Nephron (organoid): ENCODE measurements around the gene ARHGAP18.

ENCODE experiments used
- H3K27ac Mint-ChIP-seq, 3 experiments: 2 replicates each; pipeline ENCODE4 v1.8.0; 2020; ENCODE audit warnings: mixed read lengths in 3 of 3, mild to moderate bottlenecking in 2 of 3, moderate library complexity in 1 of 3
- H3K27me3 Mint-ChIP-seq: 2 replicates; pipeline ENCODE4 v1.8.0; 2021; ENCODE audit warnings: low read depth, mild to moderate bottlenecking, moderate library complexity, mixed read lengths
- H3K36me3 Mint-ChIP-seq: 2 replicates; pipeline ENCODE4 v1.8.0; 2020; ENCODE audit warnings: low read depth, mixed read lengths
- H3K4me1 Mint-ChIP-seq: 2 replicates; pipeline ENCODE4 v1.8.0; 2020; ENCODE audit warnings: mixed read lengths
- H3K4me3 Mint-ChIP-seq, 3 experiments: 2 replicates each; pipeline ENCODE4 v1.8.0; 2020; ENCODE audit warnings: mild to moderate bottlenecking in 3 of 3, mixed read lengths in 3 of 3, moderate library complexity in 2 of 3
- H3K9me3 Mint-ChIP-seq: 2 replicates; pipeline ENCODE4 v1.8.0; 2020; ENCODE audit warnings: mixed read lengths
- TF ChIP-seq, protein P1 (sequence below), 3 experiments: fragments of 200-600 bp; sonication (generic); IDR thresholded peaks; one replicate each; pipeline ENCODE4 v1.5.0; 2021; ENCODE audit warnings: antibody characterized with exemption in 3 of 3; ENCODE audit not compliant: unreplicated experiment in 3 of 3

The ARHGAP18 gene

GRCh38 chr6:129709769-129710449, at the start of gene ARHGAP18:
TSS of gene ARHGAP18 (minus strand) at chr6:129710177. CDS start at chr6:129710136, 41 bp downstream.
- H3K27me3 Mint-ChIP-seq, result no peaks in the 10 kb centered on the region
- no peaks in the 10 kb centered on the region for H3K9me3 Mint-ChIP-seq
- TF ChIP-seq, protein P1, sequence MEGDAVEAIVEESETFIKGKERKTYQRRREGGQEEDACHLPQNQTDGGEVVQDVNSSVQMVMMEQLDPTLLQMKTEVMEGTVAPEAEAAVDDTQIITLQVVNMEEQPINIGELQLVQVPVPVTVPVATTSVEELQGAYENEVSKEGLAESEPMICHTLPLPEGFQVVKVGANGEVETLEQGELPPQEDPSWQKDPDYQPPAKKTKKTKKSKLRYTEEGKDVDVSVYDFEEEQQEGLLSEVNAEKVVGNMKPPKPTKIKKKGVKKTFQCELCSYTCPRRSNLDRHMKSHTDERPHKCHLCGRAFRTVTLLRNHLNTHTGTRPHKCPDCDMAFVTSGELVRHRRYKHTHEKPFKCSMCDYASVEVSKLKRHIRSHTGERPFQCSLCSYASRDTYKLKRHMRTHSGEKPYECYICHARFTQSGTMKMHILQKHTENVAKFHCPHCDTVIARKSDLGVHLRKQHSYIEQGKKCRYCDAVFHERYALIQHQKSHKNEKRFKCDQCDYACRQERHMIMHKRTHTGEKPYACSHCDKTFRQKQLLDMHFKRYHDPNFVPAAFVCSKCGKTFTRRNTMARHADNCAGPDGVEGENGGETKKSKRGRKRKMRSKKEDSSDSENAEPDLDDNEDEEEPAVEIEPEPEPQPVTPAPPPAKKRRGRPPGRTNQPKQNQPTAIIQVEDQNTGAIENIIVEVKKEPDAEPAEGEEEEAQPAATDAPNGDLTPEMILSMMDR (IDR thresholded peaks at IDR 0.05; ENCODE audit: unreplicated experiment in 3 of 3), result no peak
- peak within 1 kb of the TSS; percentile 86 to 97 (median 93) for H3K27ac Mint-ChIP-seq
- H3K4me1 Mint-ChIP-seq, result peaks cover 32% of the 10 kb centered on the region
- H3K36me3 Mint-ChIP-seq, result peaks cover 3% of the 10 kb centered on the region
- H3K4me3 Mint-ChIP-seq, result peak within 1 kb of the TSS; percentile 95 to 96 (median 95)

DNA sequence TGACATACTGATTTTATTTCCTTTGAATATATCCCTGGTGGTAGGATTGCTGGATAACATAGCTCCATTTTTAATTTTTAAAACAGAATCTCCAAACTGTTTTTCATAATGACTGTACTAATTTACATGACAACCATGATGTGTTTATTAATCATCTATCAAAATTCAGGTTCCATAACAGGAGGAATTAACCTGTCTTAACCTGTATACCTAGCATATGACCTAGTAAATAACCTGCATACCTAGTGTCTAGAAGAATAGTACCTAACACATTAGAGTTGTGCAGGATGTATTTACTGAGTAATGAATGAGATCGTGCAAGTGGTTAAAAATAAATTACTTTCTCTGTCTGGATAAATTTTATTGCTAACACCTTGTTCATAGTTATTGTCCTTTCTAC, 45.8 kb upstream of the ARHGAP18 start:
- H3K27ac Mint-ChIP-seq, result no peak overlapping the region
- H3K27me3 Mint-ChIP-seq, result no peaks in the 10 kb centered on the region
- H3K4me3 Mint-ChIP-seq, result no peak overlapping the region
- H3K9me3 Mint-ChIP-seq, result no peaks in the 10 kb centered on the region
- H3K36me3 Mint-ChIP-seq, result no peaks in the 10 kb centered on the region
- peaks cover 24% of the 10 kb centered on the region for H3K4me1 Mint-ChIP-seq
- TF ChIP-seq, protein P1 (IDR thresholded peaks at IDR 0.05; ENCODE audit: unreplicated experiment in 3 of 3), result no peak

- Mint-ChIP-seq H3K4me3 (no peak overlapping the region), H3K4me1 (peaks cover 28% of the 10 kb centered on the region)
These were observed 44.8 kb upstream of the ARHGAP18 start for GRCh38 chr6:129754750-129755149.

DNA sequence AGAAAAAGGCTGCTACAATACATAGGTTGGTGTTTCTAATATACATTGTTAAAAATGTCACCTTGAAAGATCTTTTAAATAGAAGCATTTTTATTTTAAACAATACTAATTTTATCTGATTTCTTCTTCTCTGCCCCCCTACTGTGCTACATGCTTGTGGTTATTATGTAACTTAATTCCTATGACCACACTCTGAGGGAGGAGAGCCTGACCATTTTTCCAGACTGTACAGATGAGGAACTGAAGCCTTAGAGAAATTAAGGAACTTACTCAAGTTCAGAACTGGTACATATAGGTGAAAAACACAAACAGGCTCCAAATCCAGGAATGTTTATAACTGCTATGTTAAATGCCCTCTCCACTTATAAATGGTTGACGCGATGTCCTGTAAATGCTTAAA, 43.4 kb upstream of the ARHGAP18 start:
- H3K9me3 Mint-ChIP-seq, result no peaks in the 10 kb centered on the region
- H3K27me3 Mint-ChIP-seq, result no peaks in the 10 kb centered on the region
- H3K4me3 Mint-ChIP-seq, result no peak overlapping the region
- no peak overlapping the region for H3K27ac Mint-ChIP-seq
- TF ChIP-seq, protein P1 (IDR thresholded peaks at IDR 0.05; ENCODE audit: unreplicated experiment in 3 of 3), result no peak
- H3K4me1 Mint-ChIP-seq, result peaks cover 42% of the 10 kb centered on the region
- no peaks in the 10 kb centered on the region for H3K36me3 Mint-ChIP-seq

More at GRCh38 chr6:129754750-129755149, 44.8 kb upstream of the ARHGAP18 start:
- H3K36me3 Mint-ChIP-seq, result no peaks in the 10 kb centered on the region
- TF ChIP-seq, protein P1 (IDR thresholded peaks at IDR 0.05; ENCODE audit: unreplicated experiment in 3 of 3), result no peak
- H3K27ac Mint-ChIP-seq, result no peak overlapping the region
- H3K9me3 Mint-ChIP-seq, result no peaks in the 10 kb centered on the region
- no peaks in the 10 kb centered on the region for H3K27me3 Mint-ChIP-seq

- TF ChIP-seq, protein P1 (IDR thresholded peaks at IDR 0.05; ENCODE audit: unreplicated experiment in 3 of 3), result no peak
- peak overlapping the region in 1 of 3 experiments; percentile 0 for H3K27ac Mint-ChIP-seq
- H3K9me3 Mint-ChIP-seq, result no peaks in the 10 kb centered on the region
- H3K4me3 Mint-ChIP-seq, result no peak overlapping the region
- H3K36me3 Mint-ChIP-seq, result no peaks in the 10 kb centered on the region
- H3K27me3 Mint-ChIP-seq, result no peaks in the 10 kb centered on the region
- H3K4me1 Mint-ChIP-seq, result peaks cover 52% of the 10 kb centered on the region
These were observed 41.4 kb upstream of the ARHGAP18 start for GRCh38 chr6:129751384-129751783.

GRCh38 chr6:129750360-129750759, 40.4 kb upstream of the ARHGAP18 start:
- H3K36me3 Mint-ChIP-seq, result no peaks in the 10 kb centered on the region
- H3K9me3 Mint-ChIP-seq, result no peaks in the 10 kb centered on the region
- peaks cover 47% of the 10 kb centered on the region for H3K4me1 Mint-ChIP-seq
- TF ChIP-seq, protein P1 (IDR thresholded peaks at IDR 0.05; ENCODE audit: unreplicated experiment in 3 of 3), result no peak
- H3K27ac Mint-ChIP-seq, result peak overlapping the region; percentile 76 to 84 (median 78)
- H3K4me3 Mint-ChIP-seq, result no peak overlapping the region
- H3K27me3 Mint-ChIP-seq, result no peaks in the 10 kb centered on the region
